ENCODE measurements around the gene BEND3.
"Not testable (repeated sequence)": the region's sequence is repeated elsewhere in the genome, so short reads cannot be mapped to it uniquely, and the experiment has no call there.

Gene BEND3

GRCh38 chr6:107056796-107057195, 58.5 kb downstream of the BEND3 start:
- FAIRE-seq (no peak), DNase-seq (ENCODE audit: insufficient read length, low spot score) (no peak)

GRCh38 chr6:107047807-107048206, 67.5 kb downstream of the BEND3 start:
- no peak for FAIRE-seq
- no peak for DNase-seq (ENCODE audit: insufficient read length, low spot score)

- no peak for DNase-seq (ENCODE audit: insufficient read length, low spot score)
Observed at GRCh38 chr6:107045826-107046675, 69.3 kb downstream of the BEND3 start.

GRCh38 chr6:107033126-107033525, 82.2 kb downstream of the BEND3 start:
- no peak for FAIRE-seq

More at GRCh38 chr6:107045826-107046675, 69.3 kb downstream of the BEND3 start:
- FAIRE-seq = no peak

GRCh38 chr6:107032051-107032450, 83.3 kb downstream of the BEND3 start:
- DNase-seq (ENCODE audit: insufficient read length, low spot score) = no peak
- FAIRE-seq = no peak

More at GRCh38 chr6:107033126-107033525, 82.2 kb downstream of the BEND3 start:
- DNase-seq (ENCODE audit: insufficient read length, low spot score) = no peak

GRCh38 chr6:107030151-107030550, 85.2 kb downstream of the BEND3 start:
- DNase-seq (ENCODE audit: insufficient read length, low spot score) (no peak), FAIRE-seq (no peak)

GRCh38 chr6:107026965-107027364, 88.3 kb downstream of the BEND3 start:
- DNase-seq (ENCODE audit: insufficient read length, low spot score) (no peak), FAIRE-seq (no peak)

GRCh38 chr6:107021446-107022185, 93.7 kb downstream of the BEND3 start:
- FAIRE-seq (no peak), DNase-seq (ENCODE audit: insufficient read length, low spot score) (no peak)

GRCh38 chr6:107020239-107020638, 95.1 kb downstream of the BEND3 start:
- DNase-seq (ENCODE audit: insufficient read length, low spot score) (no peak), FAIRE-seq (no peak)

- not testable (repeated sequence) for FAIRE-seq; DNase-seq (ENCODE audit: insufficient read length, low spot score)
Observed at GRCh38 chr6:107019628-107020027, 95.7 kb downstream of the BEND3 start.

- FAIRE-seq (no peak), DNase-seq (ENCODE audit: insufficient read length, low spot score) (no peak)
Observed at GRCh38 chr6:107019047-107019446, 96.3 kb downstream of the BEND3 start.

All from HTR-8/SVneo (cell line).